Measurements from ENCODE around the gene PIGQ. TPM values are rescaled to one million over a fixed set of nuclear protein-coding genes. Genes with fewer than 3 reads are reported as not detected.

The PIGQ gene
- polyA plus RNA-seq, 4 donors: 28.0 to 89.7 (median 50.2) TPM

Other genes starting within 250 kb of the PIGQ start
- gene AXIN1, start 217.2 kb upstream of the PIGQ start, polyA plus RNA-seq (ENCODE audit: insufficient read length in 4 of 4): 10 to 100 TPM; 14.9 to 22.8 (median 15.8) TPM
- gene MRPL28, start 199.4 kb upstream of the PIGQ start, polyA plus RNA-seq (ENCODE audit: insufficient read length in 4 of 4): 10 to 100 TPM; 36.9 to 82.5 (median 65.4) TPM
- gene PGAP6, start 188.0 kb upstream of the PIGQ start, polyA plus RNA-seq (ENCODE audit: insufficient read length in 4 of 4): 10 to 100 TPM; 21.6 to 64.8 (median 56.5) TPM
- 100 to 1,000 TPM in 3 of 4 donors, 10 to 100 TPM in 1; 97.7 to 141 (median 104) TPM for gene NME4, start 172.8 kb upstream of the PIGQ start, polyA plus RNA-seq (ENCODE audit: insufficient read length in 4 of 4)
- gene DECR2, start 168.1 kb upstream of the PIGQ start, polyA plus RNA-seq (ENCODE audit: insufficient read length in 4 of 4): 10 to 100 TPM; 17.3 to 31.8 (median 22.7) TPM
- 100 to 1,000 TPM in 1 of 4 donors, 10 to 100 TPM in 3; 44.2 to 144 (median 76.4) TPM for gene RAB11FIP3, start 144.3 kb upstream of the PIGQ start, polyA plus RNA-seq (ENCODE audit: insufficient read length in 4 of 4)
- 10 to 100 TPM; 16.2 to 36.6 (median 23.5) TPM for gene CAPN15, start 42.3 kb upstream of the PIGQ start, polyA plus RNA-seq (ENCODE audit: insufficient read length in 4 of 4)
- 10 to 100 TPM in 1 of 4 donors, 1 to 10 TPM in 2, under 1 TPM in 1; 0.59 to 21.7 (median 8.6) TPM for gene PRR35, start 9.6 kb upstream of the PIGQ start, polyA plus RNA-seq (ENCODE audit: insufficient read length in 4 of 4)
- 10 to 100 TPM in 1 of 4 donors, 1 to 10 TPM in 3; 2.7 to 10.3 (median 5.8) TPM for gene NHLRC4, start 3.0 kb upstream of the PIGQ start, polyA plus RNA-seq (ENCODE audit: insufficient read length in 4 of 4)
- 10 to 100 TPM; 12.4 to 32.9 (median 16.1) TPM for gene RAB40C, start 20.1 kb downstream of the PIGQ start, polyA plus RNA-seq (ENCODE audit: insufficient read length in 4 of 4)
- gene WFIKKN1, start 61.0 kb downstream of the PIGQ start, polyA plus RNA-seq (ENCODE audit: insufficient read length in 4 of 4): 1 to 10 TPM in 3 of 4 donors, under 1 TPM in 1; 0.82 to 3.5 (median 1.1) TPM
- gene METTL26, start 66.3 kb downstream of the PIGQ start, polyA plus RNA-seq (ENCODE audit: insufficient read length in 4 of 4): 10 to 100 TPM; 44.5 to 67.1 (median 45.4) TPM
- gene MCRIP2, start 71.9 kb downstream of the PIGQ start, polyA plus RNA-seq (ENCODE audit: insufficient read length in 4 of 4): 10 to 100 TPM in 3 of 4 donors, 1 to 10 TPM in 1; 3.5 to 30.3 (median 15.3) TPM
- gene WDR90, start 79.4 kb downstream of the PIGQ start, polyA plus RNA-seq (ENCODE audit: insufficient read length in 4 of 4): 10 to 100 TPM; 26.1 to 76.2 (median 35.0) TPM
- gene RHOT2, start 98.2 kb downstream of the PIGQ start, polyA plus RNA-seq (ENCODE audit: insufficient read length in 4 of 4): 100 to 1,000 TPM in 1 of 4 donors, 10 to 100 TPM in 3; 56.9 to 127 (median 63.7) TPM
- 1 to 10 TPM in 3 of 4 donors, under 1 TPM in 1; 0.91 to 2.8 (median 1.1) TPM for gene RHBDL1, start 105.7 kb downstream of the PIGQ start, polyA plus RNA-seq (ENCODE audit: insufficient read length in 4 of 4)
- gene STUB1, start 110.4 kb downstream of the PIGQ start, polyA plus RNA-seq (ENCODE audit: insufficient read length in 4 of 4): 100 to 1,000 TPM in 2 of 4 donors, 10 to 100 TPM in 2; 84.9 to 143 (median 105) TPM
- 10 to 100 TPM; 44.5 to 67.9 (median 60.9) TPM for gene JMJD8, start 114.4 kb downstream of the PIGQ start, polyA plus RNA-seq (ENCODE audit: insufficient read length in 4 of 4)
- gene WDR24, start 120.4 kb downstream of the PIGQ start, polyA plus RNA-seq (ENCODE audit: insufficient read length in 4 of 4): 10 to 100 TPM in 1 of 4 donors, 1 to 10 TPM in 3; 8.4 to 15.0 (median 9.9) TPM
- gene FBXL16, start 135.8 kb downstream of the PIGQ start, polyA plus RNA-seq (ENCODE audit: insufficient read length in 4 of 4): 1 to 10 TPM in 2 of 4 donors, under 1 TPM in 2; 0.79 to 2.0 (median 1.2) TPM
- gene METRN, start 145.2 kb downstream of the PIGQ start, polyA plus RNA-seq (ENCODE audit: insufficient read length in 4 of 4): 10 to 100 TPM in 2 of 4 donors, 1 to 10 TPM in 2; 5.2 to 12.1 (median 9.2) TPM
- 10 to 100 TPM in 3 of 4 donors, 1 to 10 TPM in 1; 8.9 to 28.2 (median 10.8) TPM for gene ANTKMT, start 151.2 kb downstream of the PIGQ start, polyA plus RNA-seq (ENCODE audit: insufficient read length in 4 of 4)
- 1 to 10 TPM in 3 of 4 donors, under 1 TPM in 1; 0.86 to 3.5 (median 2.2) TPM for gene CCDC78, start 156.5 kb downstream of the PIGQ start, polyA plus RNA-seq (ENCODE audit: insufficient read length in 4 of 4)
- 1 to 10 TPM; 2.4 to 7.9 (median 4.1) TPM for gene HAGHL, start 157.1 kb downstream of the PIGQ start, polyA plus RNA-seq (ENCODE audit: insufficient read length in 4 of 4)
- 10 to 100 TPM; 15.8 to 31.2 (median 22.2) TPM for gene CIAO3, start 171.0 kb downstream of the PIGQ start, polyA plus RNA-seq (ENCODE audit: insufficient read length in 4 of 4)
- 10 to 100 TPM in 3 of 4 donors, 1 to 10 TPM in 1; 2.3 to 27.1 (median 12.3) TPM for gene MSLN, start 190.8 kb downstream of the PIGQ start, polyA plus RNA-seq (ENCODE audit: insufficient read length in 4 of 4)
- 10 to 100 TPM in 3 of 4 donors, 1 to 10 TPM in 1; 8.5 to 16.5 (median 10.5) TPM for gene RPUSD1, start 218.4 kb downstream of the PIGQ start, polyA plus RNA-seq (ENCODE audit: insufficient read length in 4 of 4)
- 10 to 100 TPM; 19.9 to 48.6 (median 23.0) TPM for gene CHTF18, start 218.7 kb downstream of the PIGQ start, polyA plus RNA-seq (ENCODE audit: insufficient read length in 4 of 4)
- gene GNG13, start 230.8 kb downstream of the PIGQ start, polyA plus RNA-seq (ENCODE audit: insufficient read length in 4 of 4): under 1 TPM in 2 of 4 donors, not detected in 2; 0.15 to 0.46 TPM

All from left renal pelvis (tissue), 4 donors.